GM19240 (cell line): Measurements from ENCODE around the gene LEP.

Source experiments
- DNase-seq: peaks from one replicate; pipeline ENCODE4 v3.0.0; 2011; ENCODE audit warnings: low spot score; ENCODE audit not compliant: insufficient read length

The LEP gene

GRCh38 chr7:128240696-128241386 is at the start of gene LEP:
TSS of gene LEP (plus strand) at chr7:128241278. CDS start at chr7:128252019, 10,741 bp downstream.
- DNase-seq, result no peak

- DNase-seq, result no peak
These were observed 48.5 kb upstream of the LEP start for GRCh38 chr7:128192497-128193142.

GRCh38 chr7:128194533-128195282 is 46.4 kb upstream of the LEP start:
- no peak for DNase-seq

- no peak for DNase-seq
These were observed 43.5 kb upstream of the LEP start for GRCh38 chr7:128197589-128197988.

- DNase-seq, result no peak
These were observed 43.0 kb upstream of the LEP start for GRCh38 chr7:128197989-128198580.

GRCh38 chr7:128200376-128200775 is 40.7 kb upstream of the LEP start:
- DNase-seq, result no peak

GRCh38 chr7:128201067-128201689 is 39.9 kb upstream of the LEP start:
- no peak for DNase-seq

GRCh38 chr7:128201690-128202085 is 39.4 kb upstream of the LEP start:
- no peak for DNase-seq

- DNase-seq, result no peak
These were observed 38.7 kb upstream of the LEP start for GRCh38 chr7:128202287-128202957.

- DNase-seq, result no peak
These were observed 38.0 kb upstream of the LEP start for GRCh38 chr7:128203047-128203491.

- DNase-seq, result no peak
These were observed 37.3 kb upstream of the LEP start for GRCh38 chr7:128203710-128204214.

- DNase-seq, result no peak
These were observed 36.6 kb upstream of the LEP start for GRCh38 chr7:128204455-128204854.

- DNase-seq, result no peak
These were observed 36.0 kb upstream of the LEP start for GRCh38 chr7:128205068-128205467.

GRCh38 chr7:128206017-128206746 is 34.9 kb upstream of the LEP start:
- DNase-seq, result no peak

- no peak for DNase-seq
These were observed 34.2 kb upstream of the LEP start for GRCh38 chr7:128206747-128207500.

- DNase-seq, result no peak
These were observed 33.5 kb upstream of the LEP start for GRCh38 chr7:128207609-128208008.

GRCh38 chr7:128209229-128210035 is 31.6 kb upstream of the LEP start:
- DNase-seq, result peak; percentile 81

GRCh38 chr7:128210036-128210347 is 31.1 kb upstream of the LEP start:
- no peak for DNase-seq
